Iris pigment epithelial cell (primary cell): ENCODE data around the gene VPREB1.
"Not testable (repeated sequence)": the region's sequence is repeated elsewhere in the genome, so short reads cannot be mapped to it uniquely, and the experiment has no call there.

ENCODE experiments used
- DNase-seq: peaks from one replicate; pipeline ENCODE4 v3.0.0-alpha.2; 2011; ENCODE audit warnings: low read depth

Gene VPREB1

DNA sequence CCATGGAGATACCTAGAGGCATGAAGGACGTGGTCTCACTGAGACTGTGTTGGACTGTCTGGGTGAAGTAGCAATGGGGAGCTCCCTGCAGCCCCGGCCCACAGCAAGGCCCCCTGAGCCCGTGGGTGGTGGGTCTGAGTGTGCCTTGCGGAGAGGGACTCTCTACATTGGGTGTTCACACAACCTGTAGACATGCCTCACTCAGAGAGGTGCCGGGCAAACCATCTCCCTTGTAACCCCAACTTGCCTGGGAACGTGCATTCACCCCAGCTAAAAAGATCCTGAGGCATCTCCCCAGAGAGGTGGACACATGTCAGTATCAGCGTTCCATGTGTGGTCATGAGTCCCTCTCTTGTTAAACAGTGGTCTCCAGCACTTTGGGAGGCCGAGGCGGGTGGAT, 2.1 kb downstream of the VPREB1 start:
- no peak for DNase-seq

GRCh38 chr22:22248878-22249277, 4.3 kb downstream of the VPREB1 start:
- DNase-seq = no peak

- DNase-seq = not testable (repeated sequence)
Observed at GRCh38 chr22:22250651-22251050, 6.1 kb downstream of the VPREB1 start.

- DNase-seq = not testable (repeated sequence)
Observed at GRCh38 chr22:22256133-22256532, 11.5 kb downstream of the VPREB1 start.

GRCh38 chr22:22258597-22259415, 14.2 kb downstream of the VPREB1 start:
- not testable (repeated sequence) for DNase-seq

GRCh38 chr22:22260169-22260568, 15.6 kb downstream of the VPREB1 start:
- DNase-seq = not testable (repeated sequence)

DNA sequence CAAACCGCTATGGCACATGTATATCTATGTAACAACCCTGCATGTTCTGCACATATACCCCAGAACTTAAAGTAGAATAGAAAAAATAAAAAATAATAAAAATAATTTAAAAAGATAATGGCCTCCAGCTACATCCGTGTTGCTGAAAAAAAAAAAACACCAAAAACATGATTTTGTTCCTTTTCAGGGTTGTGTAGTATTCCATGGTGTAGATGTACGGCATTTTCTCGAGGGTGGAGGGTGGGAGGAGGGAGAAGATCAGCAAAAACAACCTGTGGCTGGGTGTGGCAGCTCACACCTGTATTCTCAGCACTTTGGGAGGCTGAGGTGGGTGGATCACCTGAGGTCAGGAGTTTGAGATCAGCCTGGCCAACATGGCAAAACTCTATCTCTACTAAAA, 16.0 kb downstream of the VPREB1 start:
- not testable (repeated sequence) for DNase-seq

- peak; percentile 74 for DNase-seq
Observed at GRCh38 chr22:22262332-22263074, 17.9 kb downstream of the VPREB1 start.

- not testable (repeated sequence) for DNase-seq
Observed at GRCh38 chr22:22263823-22264222, 19.2 kb downstream of the VPREB1 start.

DNA sequence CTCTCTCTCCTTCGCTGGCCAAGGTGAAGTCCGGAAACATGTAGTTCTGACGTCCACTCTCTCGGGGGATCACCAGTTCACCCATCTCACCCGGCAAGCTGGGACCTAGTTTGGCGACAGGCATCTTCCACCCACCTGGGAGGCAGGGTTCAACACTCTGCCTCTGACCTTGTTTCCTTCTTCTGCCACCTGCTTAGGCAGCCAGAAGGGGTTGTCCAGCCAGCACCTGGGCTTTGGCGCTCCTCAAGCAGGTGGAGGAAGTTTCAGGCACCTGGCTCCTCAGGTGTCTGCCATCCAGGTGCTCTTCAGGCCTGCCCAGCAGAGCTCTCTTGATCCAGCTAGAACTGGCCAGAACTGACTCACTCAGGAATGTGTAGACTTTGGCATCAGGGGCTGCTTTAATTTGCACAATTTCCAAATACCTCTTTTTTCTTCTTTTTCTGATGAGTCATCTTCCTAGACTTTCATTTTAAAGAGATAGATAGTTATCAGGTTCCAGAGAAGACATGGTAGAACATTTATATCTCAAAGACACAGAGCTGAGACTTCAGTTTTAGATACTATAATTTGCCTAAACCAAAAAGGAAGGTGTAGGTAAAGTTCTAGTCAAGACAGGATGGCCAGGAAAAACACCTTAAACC, 25.6 kb downstream of the VPREB1 start:
- not testable (repeated sequence) for DNase-seq

- not testable (repeated sequence) for DNase-seq
Observed at GRCh38 chr22:22277423-22277822, 32.8 kb downstream of the VPREB1 start.

GRCh38 chr22:22284962-22285756, 40.6 kb downstream of the VPREB1 start:
- DNase-seq = not testable (repeated sequence)

DNA sequence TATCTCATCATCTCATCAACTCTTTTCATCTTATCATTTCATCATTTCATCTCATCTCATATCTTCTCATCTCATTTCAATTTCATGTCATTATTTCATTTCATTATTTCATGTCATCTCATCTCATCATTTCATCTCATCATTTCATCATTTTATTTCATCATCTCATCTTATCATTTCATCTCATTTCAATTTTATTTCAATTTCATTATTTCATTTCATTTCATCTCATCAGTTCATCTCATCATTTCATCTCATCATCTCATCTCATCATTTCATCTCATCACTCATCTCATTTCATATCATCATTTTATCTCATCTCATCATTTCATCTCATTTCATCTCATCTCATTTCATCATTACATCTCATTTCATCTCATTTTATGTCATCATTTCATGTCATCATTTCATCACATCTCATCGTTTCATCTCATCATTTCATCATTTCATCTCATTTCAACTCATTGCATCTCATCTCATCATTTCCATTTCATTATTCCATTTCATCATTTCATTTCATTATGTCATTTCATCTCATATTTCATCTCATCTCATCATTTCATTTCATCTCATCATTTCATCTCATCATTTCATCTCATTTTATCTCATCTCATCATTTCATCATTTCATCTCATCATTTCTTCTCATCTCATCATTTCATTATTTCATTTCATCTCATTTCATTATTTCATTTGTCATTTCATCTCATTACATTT, 42.0 kb downstream of the VPREB1 start:
- DNase-seq = not testable (repeated sequence)

DNA sequence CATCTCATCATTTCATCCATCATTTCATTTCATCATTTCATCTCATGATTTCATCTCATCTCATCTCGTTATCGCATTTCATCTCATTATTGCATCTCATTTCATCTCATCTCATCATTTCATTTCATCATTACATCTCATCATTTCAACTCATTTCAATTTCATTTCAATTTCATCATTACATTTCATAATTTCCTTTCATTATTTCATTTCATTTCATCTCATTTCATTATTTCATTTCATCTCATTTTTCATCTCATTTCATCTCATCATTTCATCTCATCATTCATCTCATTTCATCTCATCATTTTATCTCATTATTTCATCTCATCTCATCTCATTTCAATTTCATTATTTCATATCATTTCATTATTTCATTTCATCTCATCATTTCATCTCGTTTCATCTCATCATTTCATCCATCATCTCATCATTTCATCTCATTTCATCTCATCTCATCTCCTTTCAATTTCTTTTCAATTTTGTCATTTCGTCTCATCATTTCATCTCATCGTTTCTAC, 42.6 kb downstream of the VPREB1 start:
- not testable (repeated sequence) for DNase-seq

GRCh38 chr22:22289666-22290065, 45.1 kb downstream of the VPREB1 start:
- not testable (repeated sequence) for DNase-seq

DNA sequence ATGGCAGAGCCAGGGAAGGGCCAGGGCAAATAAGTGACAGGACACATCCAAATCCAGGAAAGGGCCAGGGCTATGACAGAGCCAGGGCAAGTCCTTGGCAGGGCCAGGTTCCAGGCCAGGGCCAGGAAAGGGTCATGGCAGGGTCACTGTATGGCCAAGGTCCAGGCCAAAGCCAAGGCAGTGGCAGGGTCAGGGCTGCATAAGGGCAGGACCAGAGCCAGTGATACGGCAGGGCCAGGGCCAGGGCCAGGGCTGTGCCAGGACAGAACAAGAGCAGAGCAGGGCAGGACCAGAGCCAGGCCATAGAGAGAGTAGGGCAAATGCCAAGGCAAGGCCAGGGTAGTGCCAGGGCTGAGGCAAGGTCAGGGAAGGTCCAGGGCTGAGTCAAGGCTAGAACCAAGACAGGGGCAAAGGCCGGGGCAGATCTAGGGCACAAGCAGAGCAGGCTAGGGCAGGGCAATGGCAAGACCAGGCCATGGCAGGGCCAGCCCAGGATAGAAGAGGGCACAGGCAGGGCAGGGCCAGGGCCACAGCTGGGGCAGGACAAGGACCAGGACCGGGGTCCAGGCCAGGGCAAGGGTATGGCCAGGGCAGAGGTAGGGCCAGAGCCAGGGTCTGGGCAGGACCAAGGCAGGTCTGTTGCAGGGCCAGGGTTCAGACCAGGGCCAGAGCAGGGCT, 46.7 kb downstream of the VPREB1 start:
- DNase-seq = not testable (repeated sequence)

DNA sequence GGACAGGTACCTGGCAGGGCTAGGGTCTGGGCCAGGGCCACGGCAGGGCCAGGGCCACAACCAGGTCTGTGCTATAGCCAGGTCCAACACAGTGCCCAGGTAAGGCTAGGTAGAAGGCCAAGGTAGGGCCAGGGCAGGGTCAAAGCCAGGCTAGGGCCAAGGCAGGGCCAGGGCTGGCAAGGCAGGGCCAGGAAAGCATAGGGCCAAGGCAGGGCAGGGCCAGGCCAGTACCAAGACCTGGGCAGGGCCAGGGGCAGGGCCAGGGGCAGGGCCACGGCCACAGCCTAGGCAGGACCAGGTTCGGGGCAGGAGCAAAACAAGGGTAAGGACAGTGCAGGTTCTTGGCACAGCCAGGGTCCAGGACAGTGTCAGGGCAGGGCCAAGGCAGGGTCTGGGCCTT, 48.1 kb downstream of the VPREB1 start:
- DNase-seq = not testable (repeated sequence)

GRCh38 chr22:22293436-22293835, 48.9 kb downstream of the VPREB1 start:
- DNase-seq = not testable (repeated sequence)

- not testable (repeated sequence) for DNase-seq
Observed at GRCh38 chr22:22294641-22295040, 50.1 kb downstream of the VPREB1 start.
